ENCODE data around the gene SNED1. TPM values are rescaled to one million over a fixed set of nuclear protein-coding genes. Genes with fewer than 3 reads are reported as not detected.
A peak's percentile ranks its signal among the peaks of the same experiment; 100 is the strongest.

SNED1 gene
- total RNA-seq, 1 experiment from 2014 or later, result not detected

DNA sequence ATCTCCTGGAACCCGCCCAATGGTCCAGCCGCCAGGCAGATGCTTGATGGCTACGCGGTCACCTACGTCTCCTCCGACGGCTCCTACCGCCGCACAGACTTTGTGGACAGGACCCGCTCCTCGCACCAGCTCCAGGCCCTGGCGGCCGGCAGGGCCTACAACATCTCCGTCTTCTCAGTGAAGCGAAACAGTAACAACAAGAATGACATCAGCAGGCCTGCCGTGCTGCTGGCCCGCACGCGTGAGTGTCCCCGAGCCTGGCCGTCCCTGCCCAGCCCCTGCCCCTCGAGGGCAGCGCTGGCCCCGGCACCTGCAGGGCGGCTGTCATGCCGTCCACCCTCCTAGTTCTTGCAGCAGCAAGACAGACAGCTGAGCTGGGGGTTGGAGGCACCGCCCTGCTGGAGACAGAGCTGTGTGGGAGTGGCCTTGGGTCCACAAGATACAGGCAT, 67.0 kb downstream of the SNED1 start:
- no peaks in the 10 kb centered on the region for H3K9me3 ChIP-seq
- Mint-ChIP-seq H3K27me3 (ENCODE audit: insufficient read depth, unreplicated experiment) (peaks cover 5% of the 10 kb centered on the region), H3K27ac (ENCODE audit: unreplicated experiment) (no peak overlapping the region), H3K4me3 (ENCODE audit: unreplicated experiment) (no peak overlapping the region), H3K9me3 (ENCODE audit: unreplicated experiment) (no peaks in the 10 kb centered on the region), H3K36me3 (ENCODE audit: insufficient read depth, unreplicated experiment) (no peaks in the 10 kb centered on the region), H3K4me1 (ENCODE audit: low read depth, unreplicated experiment) (no peaks in the 10 kb centered on the region)
- ChIA-PET CTCF (no interaction called here), POLR2A (interaction anchor here (0.6 kb wide), 1 partner anchor 307 kb away, joined by 7 read pairs; no protein-coding TSS in a partner anchor)
- no peaks in the 10 kb centered on the region for H3K27me3 ChIP-seq (replicated peaks; ENCODE audit: control insufficient read depth, insufficient read depth, low read length)
- no peak overlapping the region for H3K4me3 ChIP-seq (ENCODE audit: low read depth, low read length)
- intact Hi-C loops (cut with micrococcal nuclease; ENCODE audit: unreplicated experiment), result no loop called here
- BruUV-seq (replicated peaks), result no TSS peak
- no peak for TF ChIP-seq CTCF (IDR thresholded peaks at IDR 0.05; ENCODE audit: insufficient read depth in 1 of 2, low read depth in 1 of 2, low read length in 1 of 2, severe bottlenecking in 1 of 2, unreplicated experiment in 1 of 2)
- H3K36me3 ChIP-seq (ENCODE audit: control insufficient read depth, insufficient read depth, low read length), result no peaks in the 10 kb centered on the region
- DNase-seq, result no peak
- H3K4me1 ChIP-seq, result no peaks in the 10 kb centered on the region

DNA sequence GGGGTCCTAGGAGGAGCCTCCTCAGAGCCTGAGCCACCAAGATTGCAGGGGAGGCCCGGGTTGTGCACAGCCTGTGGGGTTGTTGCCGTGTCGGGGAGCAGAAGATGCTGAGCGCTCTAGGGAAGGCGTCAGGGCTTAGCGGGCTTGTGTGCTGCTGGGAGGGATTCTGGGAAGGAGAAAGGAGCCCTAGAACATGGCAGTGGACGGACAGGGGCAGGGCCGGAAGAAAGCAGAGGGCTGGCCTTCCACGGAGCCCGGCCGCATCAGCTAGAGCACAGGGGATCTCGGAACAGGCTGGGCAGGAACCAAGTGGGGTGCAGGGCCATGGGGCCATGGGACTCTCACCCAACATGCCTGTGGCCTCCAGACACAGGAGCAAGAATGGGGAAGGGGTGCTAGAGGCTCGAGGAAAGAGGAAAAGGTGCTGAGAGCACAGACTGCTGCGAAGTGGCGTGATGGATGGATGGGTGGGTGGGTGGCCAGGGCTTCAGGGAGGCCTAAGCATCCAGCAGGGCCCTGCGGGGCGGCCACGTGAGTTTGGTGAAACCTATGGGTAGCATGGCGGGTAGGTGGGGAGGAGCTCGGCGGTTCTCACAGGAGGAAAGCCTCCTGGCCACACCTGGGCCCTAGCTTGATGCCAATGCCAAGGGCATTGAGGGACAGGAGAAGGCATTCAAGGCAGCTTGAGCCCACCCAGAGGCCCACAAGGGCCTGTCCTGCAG, 67.9 kb downstream of the SNED1 start:
- Mint-ChIP-seq H3K4me3 (ENCODE audit: unreplicated experiment) (no peak overlapping the region), H3K27me3 (ENCODE audit: insufficient read depth, unreplicated experiment) (peaks cover 10% of the 10 kb centered on the region), H3K27ac (ENCODE audit: unreplicated experiment) (no peak overlapping the region), H3K9me3 (ENCODE audit: unreplicated experiment) (no peaks in the 10 kb centered on the region), H3K36me3 (ENCODE audit: insufficient read depth, unreplicated experiment) (peaks cover 4% of the 10 kb centered on the region), H3K4me1 (ENCODE audit: low read depth, unreplicated experiment) (no peaks in the 10 kb centered on the region)
- Histone ChIP-seq H3K36me3 (ENCODE audit: control insufficient read depth, insufficient read depth, low read length) (no peaks in the 10 kb centered on the region), H3K4me1 (no peaks in the 10 kb centered on the region), H3K9me3 (no peaks in the 10 kb centered on the region), H3K27me3 (replicated peaks; ENCODE audit: control insufficient read depth, insufficient read depth, low read length) (no peaks in the 10 kb centered on the region), H3K4me3 (ENCODE audit: low read depth, low read length) (no peak overlapping the region)
- POLR2A ChIA-PET, result no interaction called here
- no TSS peak for BruUV-seq (replicated peaks)
- CTCF ChIA-PET, result interaction anchor here (0.9 kb wide), 1 partner anchor 12 kb away, joined by 3 read pairs; no protein-coding TSS in a partner anchor
- TF ChIP-seq CTCF (IDR thresholded peaks at IDR 0.05; ENCODE audit: insufficient read depth in 1 of 2, low read depth in 1 of 2, low read length in 1 of 2, severe bottlenecking in 1 of 2, unreplicated experiment in 1 of 2), result no peak
- intact Hi-C loops (cut with micrococcal nuclease; ENCODE audit: unreplicated experiment), result no loop called here
- no peak for DNase-seq

DNA sequence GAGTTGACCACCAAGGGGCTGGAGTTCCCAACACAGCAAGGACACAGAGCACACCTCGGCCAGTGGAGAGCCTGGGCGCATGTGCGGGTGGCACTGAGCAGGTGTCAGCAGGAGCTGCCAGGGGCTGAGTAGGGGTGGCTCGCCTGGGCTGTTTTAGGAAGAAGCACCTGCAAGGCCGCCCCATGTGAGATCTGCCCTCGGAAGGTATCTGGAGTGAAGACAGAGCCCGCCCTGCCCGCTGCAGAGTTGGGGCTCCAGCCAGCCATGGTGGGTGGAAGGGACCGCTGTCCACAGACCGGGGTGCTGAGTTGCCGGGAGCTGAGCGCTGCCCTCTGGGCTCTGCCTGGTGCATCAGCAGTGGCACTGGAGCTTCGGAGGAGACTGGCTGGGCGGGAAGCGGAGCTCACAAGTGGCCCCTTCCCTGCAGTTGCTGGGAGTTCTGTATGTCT, 68.5 kb downstream of the SNED1 start:
- no peak overlapping the region for H3K27ac Mint-ChIP-seq (ENCODE audit: unreplicated experiment)
- H3K27me3 ChIP-seq (replicated peaks; ENCODE audit: control insufficient read depth, insufficient read depth, low read length), result no peaks in the 10 kb centered on the region
- H3K36me3 ChIP-seq (ENCODE audit: control insufficient read depth, insufficient read depth, low read length), result no peaks in the 10 kb centered on the region
- no peaks in the 10 kb centered on the region for H3K4me1 Mint-ChIP-seq (ENCODE audit: low read depth, unreplicated experiment)
- no peak overlapping the region for H3K4me3 ChIP-seq (ENCODE audit: low read depth, low read length)
- no peaks in the 10 kb centered on the region for H3K9me3 Mint-ChIP-seq (ENCODE audit: unreplicated experiment)
- no TSS peak for BruUV-seq (replicated peaks)
- peaks cover 4% of the 10 kb centered on the region for H3K36me3 Mint-ChIP-seq (ENCODE audit: insufficient read depth, unreplicated experiment)
- DNase-seq, result peak in 1 of 2 experiments; percentile 18
- no peaks in the 10 kb centered on the region for H3K4me1 ChIP-seq
- peaks cover 10% of the 10 kb centered on the region for H3K27me3 Mint-ChIP-seq (ENCODE audit: insufficient read depth, unreplicated experiment)
- ChIA-PET POLR2A (no interaction called here), CTCF (interaction anchor here (0.9 kb wide), 1 partner anchor 12 kb away, joined by 3 read pairs; no protein-coding TSS in a partner anchor)
- H3K4me3 Mint-ChIP-seq (ENCODE audit: unreplicated experiment), result no peak overlapping the region
- TF ChIP-seq CTCF (IDR thresholded peaks at IDR 0.05; ENCODE audit: insufficient read depth in 1 of 2, low read depth in 1 of 2, low read length in 1 of 2, severe bottlenecking in 1 of 2, unreplicated experiment in 1 of 2), result no peak
- H3K9me3 ChIP-seq, result no peaks in the 10 kb centered on the region
- intact Hi-C loops (cut with micrococcal nuclease; ENCODE audit: unreplicated experiment), result no loop called here
